Small intestine (tissue), 7 donors: ENCODE results near the gene ANKS3. TPM values are rescaled to one million over a fixed set of nuclear protein-coding genes. Genes with fewer than 3 reads are reported as not detected.

ENCODE experiments used
- DNase-seq, 2 donors: peaks; one replicate each; pipeline versions ENCODE4 v3.0.0 to v3.0.0-alpha.2; 2013
- FAIRE-seq: peaks from 2 replicates; lab custom pipeline; 2012; peaks lifted over from hg19 to GRCh38; lab: Jason Lieb, UNC
- H3K27ac ChIP-seq, 3 donors: one replicate each; pipeline ENCODE4 v1.5.1; 2013; ENCODE audit warnings: low read length in 2 of 3, mild to moderate bottlenecking in 2 of 3, control low read depth in 1 of 3, inconsistent platforms in 1 of 3, low read depth in 1 of 3, moderate library complexity in 1 of 3
- H3K27me3 ChIP-seq, 3 donors: one replicate each; pipeline ENCODE4 v1.6.1; 2013; ENCODE audit warnings: low read length in 3 of 3, inconsistent platforms in 1 of 3; ENCODE audit not compliant: control insufficient read depth in 3 of 3, insufficient read depth in 3 of 3
- H3K36me3 ChIP-seq, 3 donors: one replicate each; pipeline ENCODE4 v1.6.1; 2013; ENCODE audit warnings: low read length in 3 of 3, inconsistent platforms in 1 of 3, low read depth in 1 of 3, mild to moderate bottlenecking in 1 of 3, moderate library complexity in 1 of 3; ENCODE audit not compliant: control insufficient read depth in 3 of 3, insufficient read depth in 2 of 3
- H3K4me1 ChIP-seq, 3 donors: one replicate each; pipeline ENCODE4 v1.6.1; 2013; ENCODE audit warnings: low read length in 2 of 3, inconsistent platforms in 1 of 3, low read depth in 1 of 3, mild to moderate bottlenecking in 1 of 3, moderate library complexity in 1 of 3; ENCODE audit not compliant: control insufficient read depth in 3 of 3, insufficient read depth in 2 of 3
- H3K4me3 ChIP-seq, 3 donors: one replicate each; pipeline ENCODE4 v1.5.1; 2013; ENCODE audit warnings: low read length in 3 of 3, control low read depth in 1 of 3, inconsistent platforms in 1 of 3, low read depth in 1 of 3, mild to moderate bottlenecking in 1 of 3, moderate library complexity in 1 of 3
- H3K9me3 ChIP-seq, 2 donors: one replicate each; pipeline ENCODE4 v1.6.1; 2013; ENCODE audit warnings: low read depth in 1 of 2, low read length in 1 of 2; ENCODE audit not compliant: control insufficient read depth in 2 of 2, insufficient read depth in 1 of 2
- WGBS, 3 donors: extraction: QIAGEN DNeasy Blood & Tissue Kit; methylation state at CpG; one replicate each; pipeline ENCODE4 v1.1.7; 2013; 5-methylcytosine and 5-hydroxymethylcytosine counted together
- polyA plus RNA-seq, 4 donors: library from polyadenylated mRNA; stranded (reverse) in 3 of 4; unstranded in 1 of 4; fragments of 200-250 nt in 3 of 4; fragments of 120-200 nt in 1 of 4; gene quantifications; one replicate each; pipeline versions ENCODE4 v1.2.1 to v1.2.3, GENCODE V29; 2013
- donor health status: healthy with polysubstance abuse.
- donor health status: control.
- donor health status: control.
- donor health status: Bipolar disorder and iron deficiency.
- donor health status: healthy.

ANKS3 gene
- polyA plus RNA-seq, 4 donors = 11.6 to 16.9 (median 13.8) TPM

- Histone ChIP-seq H3K27ac (peak overlapping the region; percentile 87 to 96 (median 89)), H3K27me3 (no peaks in the 10 kb centered on the region), H3K9me3 (no peaks in the 10 kb centered on the region), H3K4me1 (peaks cover 0 to 28% (median 0%) of the 10 kb centered on the region in 3 donors), H3K4me3 (peak overlapping the region; percentile 75 to 97 (median 94)), H3K36me3 (peaks cover 3 to 69% (median 7%) of the 10 kb centered on the region in 3 donors)
- WGBS, 3 donors = 1 to 3% (median 1%) methylated on average over 30 to 54 of the region's 54 CpGs
- DNase-seq (peak; percentile 51 to 78), FAIRE-seq (no peak)
Measured at GRCh38 chr16:4693956-4694641, 40.0 kb downstream of the ANKS3 start.

- H3K27me3 ChIP-seq = no peaks in the 10 kb centered on the region
- DNase-seq (peak; percentile 98 to 99), FAIRE-seq (no peak)
- no peaks in the 10 kb centered on the region for H3K9me3 ChIP-seq
- H3K4me1 ChIP-seq = peaks cover 0 to 28% (median 0%) of the 10 kb centered on the region in 3 donors
- peak within 1 kb of the TSS; percentile 87 to 96 (median 89) for H3K27ac ChIP-seq
- H3K36me3 ChIP-seq = peaks cover 5 to 69% (median 7%) of the 10 kb centered on the region in 3 donors
- peak within 1 kb of the TSS; percentile 75 to 97 (median 94) for H3K4me3 ChIP-seq
- WGBS, 3 donors = 0% methylated on average over 48 to 91 of the region's 91 CpGs
Measured at GRCh38 chr16:4693296-4693955, 40.6 kb downstream of the ANKS3 start, which contains the start of gene NUDT16L1. Gene NUDT16L1, plus strand, starts transcription at chr16:4693562. Its CDS starts 165 bp downstream, at chr16:4693727.

- peaks cover 5 to 69% (median 7%) of the 10 kb centered on the region in 3 donors for H3K36me3 ChIP-seq
- 11 to 19% (median 19%) methylated on average over 26 to 31 of the region's 31 CpGs for WGBS, 3 donors
- H3K27me3 ChIP-seq = no peaks in the 10 kb centered on the region
- DNase-seq (peak in 1 of 2 donors; percentile 37), FAIRE-seq (no peak)
- H3K4me1 ChIP-seq = peaks cover 0 to 28% (median 0%) of the 10 kb centered on the region in 3 donors
- no peaks in the 10 kb centered on the region for H3K9me3 ChIP-seq
- peak overlapping the region; percentile 35 to 69 (median 64) for H3K4me3 ChIP-seq
- H3K27ac ChIP-seq = peak overlapping the region; percentile 65 to 77 (median 68)
Measured at GRCh38 chr16:4692460-4693295, 41.4 kb downstream of the ANKS3 start.

- H3K4me1 ChIP-seq = peaks cover 0 to 27% (median 0%) of the 10 kb centered on the region in 3 donors
- DNase-seq = no peak
- 77 to 85% (median 79%) methylated on average over 16 to 20 of the region's 20 CpGs for WGBS, 3 donors
- no peaks in the 10 kb centered on the region for H3K9me3 ChIP-seq
- H3K36me3 ChIP-seq = peaks cover 8 to 69% (median 9%) of the 10 kb centered on the region in 3 donors
- no peak for FAIRE-seq
- H3K4me3 ChIP-seq = no peak overlapping the region
- no peaks in the 10 kb centered on the region for H3K27me3 ChIP-seq
- no peak overlapping the region for H3K27ac ChIP-seq
Measured at GRCh38 chr16:4691666-4692412, 42.2 kb downstream of the ANKS3 start.

GRCh38 chr16:4690946-4691665, 43.0 kb downstream of the ANKS3 start:
- DNase-seq (no peak), FAIRE-seq (no peak)
- Histone ChIP-seq H3K4me3 (no peak overlapping the region), H3K27ac (no peak overlapping the region), H3K36me3 (peaks cover 8 to 69% (median 11%) of the 10 kb centered on the region in 3 donors), H3K27me3 (no peaks in the 10 kb centered on the region), H3K9me3 (no peaks in the 10 kb centered on the region), H3K4me1 (peaks cover 0 to 19% (median 0%) of the 10 kb centered on the region in 3 donors)
- 67 to 73% (median 72%) methylated on average over 19 of the region's 19 CpGs for WGBS, 3 donors

- Histone ChIP-seq H3K27ac (no peak overlapping the region), H3K36me3 (peaks cover 5 to 69% (median 17%) of the 10 kb centered on the region in 3 donors), H3K27me3 (no peaks in the 10 kb centered on the region), H3K4me1 (peaks cover 0 to 9% (median 0%) of the 10 kb centered on the region in 3 donors), H3K9me3 (no peaks in the 10 kb centered on the region), H3K4me3 (no peak overlapping the region)
- 87 to 88% (median 88%) methylated on average over 31 of the region's 31 CpGs for WGBS, 3 donors
- FAIRE-seq (no peak), DNase-seq (no peak)
Measured at GRCh38 chr16:4689864-4690704, 44.0 kb downstream of the ANKS3 start.
